GM23248 (cell line): ENCODE data around the gene TBC1D10B. TPM values are rescaled to one million over a fixed set of nuclear protein-coding genes. Genes with fewer than 3 reads are reported as not detected.

ENCODE experiments used
- DNase-seq: peaks from one replicate; pipeline ENCODE4 v3.0.0-alpha.2; 2015
- H2AFZ ChIP-seq: fragments of 200-600 bp; sonication (generic); 2 replicates; pipeline ENCODE4 v1.6.1; 2016; ENCODE audit warnings: antibody characterized with exemption
- H3F3A ChIP-seq: fragments of 200-600 bp; sonication (generic); 2 replicates; pipeline ENCODE4 v1.6.1; 2016; ENCODE audit warnings: mild to moderate bottlenecking, antibody characterized with exemption, mixed run types; ENCODE audit not compliant: insufficient read depth
- H3K27ac ChIP-seq: fragments of 200-600 bp; sonication (generic); 2 replicates; pipeline ENCODE4 v1.5.1; 2016; ENCODE audit warnings: mild to moderate bottlenecking
- H3K27me3 ChIP-seq: fragments of 200-600 bp; sonication (generic); replicated peaks from 2 replicates; pipeline ENCODE4 v1.6.1; 2016; ENCODE audit warnings: mild to moderate bottlenecking; ENCODE audit not compliant: insufficient read depth
- H3K36me3 ChIP-seq: fragments of 200-600 bp; sonication (generic); 2 replicates; pipeline ENCODE4 v1.6.1; 2016; ENCODE audit warnings: low read depth, mild to moderate bottlenecking
- H3K4me1 ChIP-seq: fragments of 200-600 bp; sonication (generic); 2 replicates; pipeline ENCODE4 v1.6.1; 2016; ENCODE audit warnings: mild to moderate bottlenecking; ENCODE audit not compliant: insufficient read depth
- H3K4me2 ChIP-seq: fragments of 200-600 bp; sonication (generic); one replicate; pipeline ENCODE4 v1.6.1; 2016; ENCODE audit warnings: mild to moderate bottlenecking; ENCODE audit not compliant: unreplicated experiment
- H3K4me3 ChIP-seq: fragments of 200-600 bp; sonication (generic); 2 replicates; pipeline ENCODE4 v1.5.1; 2016; ENCODE audit warnings: mild to moderate bottlenecking
- H3K79me2 ChIP-seq: fragments of 200-600 bp; sonication (generic); 2 replicates; pipeline ENCODE4 v1.6.1; 2016; ENCODE audit warnings: mild to moderate bottlenecking; ENCODE audit not compliant: insufficient read depth
- H3K9ac ChIP-seq: fragments of 200-600 bp; sonication (generic); 2 replicates; pipeline ENCODE4 v1.6.1; 2016; ENCODE audit warnings: mild to moderate bottlenecking
- H3K9me2 ChIP-seq: fragments of 200-600 bp; sonication (generic); 2 replicates; pipeline ENCODE4 v1.6.1; 2016; ENCODE audit warnings: mixed run types, mild to moderate bottlenecking, moderate library complexity; ENCODE audit not compliant: insufficient read depth
- H3K9me3 ChIP-seq: fragments of 200-600 bp; sonication (generic); one replicate; pipeline ENCODE4 v1.6.1; 2017; ENCODE audit warnings: low read depth
- H4K20me1 ChIP-seq: fragments of 200-600 bp; sonication (generic); 2 replicates; pipeline ENCODE4 v1.6.0; 2016; ENCODE audit not compliant: insufficient read depth
- EZH2 ChIP-seq: fragments of 200-600 bp; sonication (generic); IDR thresholded peaks from 2 replicates; pipeline ENCODE4 v1.6.1; 2018; ENCODE audit warnings: antibody characterized with exemption, mild to moderate bottlenecking; ENCODE audit not compliant: insufficient read depth, poor library complexity, severe bottlenecking
- EZH2phosphoT487 ChIP-seq: fragments of 200-600 bp; sonication (generic); IDR thresholded peaks from 2 replicates; pipeline ENCODE4 v1.6.1; 2018; ENCODE audit warnings: antibody characterized with exemption, moderate library complexity, mild to moderate bottlenecking, low read depth; ENCODE audit not compliant: insufficient read depth
- WGBS, 2 experiments: methylation state at CpG; one replicate each; pipeline ENCODE4 v1.1.6; 2015 to 2017; ENCODE audit warnings: low lambda C conversion rate in 2 of 2, low coverage in 1 of 2; ENCODE audit errors: missing lambda C conversion rate in 2 of 2; 5-methylcytosine and 5-hydroxymethylcytosine counted together
- in situ Hi-C: fragments of 300-500 bp; cut with MboI; formaldehyde crosslinking; loops from 2 replicates; pipeline ENCODE4 v1.15.0; 2020
- polyA plus RNA-seq: library from polyadenylated mRNA; unstranded; fragments of >200 nt; fragmentation: Nextera tagmentation; extraction: Ambion mirVana; gene quantifications from 2 replicates; pipeline ENCODE4 v1.2.1, GENCODE V29; 2016
- total RNA-seq: library from RNA; depleted of rRNA; stranded (reverse); fragments of >200 nt; shearing (Covaris generic); gene quantifications from 2 replicates; pipeline ENCODE4 v1.2.3, GENCODE V29; 2014

TBC1D10B gene
- total and polyA plus RNA-seq, 2 experiments from 2014 or later = 12.2 to 41.2 TPM

DNA sequence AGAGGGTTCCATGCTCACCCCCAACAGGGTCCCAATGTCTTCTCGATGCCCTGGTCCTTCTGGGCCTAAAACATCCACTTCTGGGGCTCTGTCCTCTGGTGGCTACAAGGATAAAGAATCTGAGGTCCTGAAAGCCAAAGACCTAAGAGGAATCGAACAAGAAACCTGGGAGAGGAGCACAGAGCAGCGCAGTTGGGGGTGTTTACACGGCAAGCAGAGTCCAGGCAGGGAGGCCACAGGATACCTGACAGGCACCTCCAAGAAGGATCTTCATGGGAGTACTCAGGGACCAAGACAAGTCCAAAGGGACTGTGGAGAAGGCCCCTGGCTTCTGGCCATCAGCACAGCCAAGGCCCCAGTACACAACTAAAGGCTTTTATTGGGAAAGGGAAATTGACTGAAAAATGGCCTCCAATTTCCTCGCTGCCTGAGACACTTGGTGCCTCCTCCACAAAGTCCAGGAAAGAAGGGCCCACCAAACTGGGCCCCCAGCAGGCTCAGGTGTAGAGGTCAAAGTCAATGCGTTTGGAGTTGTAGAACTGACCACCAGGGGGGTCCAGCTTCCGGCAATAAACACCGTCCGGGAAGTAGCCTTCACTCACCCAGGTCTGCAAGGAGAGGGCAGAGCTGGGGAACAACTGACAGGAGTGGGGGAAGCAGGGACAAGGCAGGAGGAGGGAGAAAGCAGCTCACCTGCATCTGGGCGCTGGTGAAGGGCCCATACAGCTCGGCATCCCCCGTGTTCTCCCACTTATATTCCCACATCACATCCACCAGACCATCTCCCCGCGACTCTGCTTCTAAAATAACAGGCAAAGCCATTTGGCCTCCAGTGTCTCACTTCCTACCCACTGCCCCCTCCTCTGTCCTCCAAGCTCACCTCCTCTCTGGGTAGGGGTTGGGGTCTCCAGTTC lies 17.5 kb downstream of the TBC1D10B start:
- peak overlapping the region; percentile 24; the same call in 1 of the 2 replicates for H3K9ac ChIP-seq
- 89 to 92% methylated on average over 14 of the region's 14 CpGs for WGBS, 2 experiments
- H3K36me3 ChIP-seq = peaks cover 13% of the 10 kb centered on the region; the same call in 1 of the 2 replicates
- peaks cover 33% of the 10 kb centered on the region for H3K79me2 ChIP-seq
- DNase-seq = no peak
- in situ Hi-C loops = no loop called here
- no peaks in the 10 kb centered on the region for H4K20me1 ChIP-seq
- no peaks in the 10 kb centered on the region for H3K27me3 ChIP-seq
- H3K4me3 ChIP-seq = no peak overlapping the region
- no peaks in the 10 kb centered on the region for H3K9me2 ChIP-seq
- H3F3A ChIP-seq = peaks cover 32% of the 10 kb centered on the region
- H3K4me2 ChIP-seq = peak overlapping the region; percentile 39
- H3K4me1 ChIP-seq = peaks cover 28% of the 10 kb centered on the region
- TF ChIP-seq EZH2phosphoT487 = no peak
- H2AFZ ChIP-seq = no peak overlapping the region
- peak overlapping the region; percentile 76 for H3K27ac ChIP-seq
- no peaks in the 10 kb centered on the region for H3K9me3 ChIP-seq

DNA sequence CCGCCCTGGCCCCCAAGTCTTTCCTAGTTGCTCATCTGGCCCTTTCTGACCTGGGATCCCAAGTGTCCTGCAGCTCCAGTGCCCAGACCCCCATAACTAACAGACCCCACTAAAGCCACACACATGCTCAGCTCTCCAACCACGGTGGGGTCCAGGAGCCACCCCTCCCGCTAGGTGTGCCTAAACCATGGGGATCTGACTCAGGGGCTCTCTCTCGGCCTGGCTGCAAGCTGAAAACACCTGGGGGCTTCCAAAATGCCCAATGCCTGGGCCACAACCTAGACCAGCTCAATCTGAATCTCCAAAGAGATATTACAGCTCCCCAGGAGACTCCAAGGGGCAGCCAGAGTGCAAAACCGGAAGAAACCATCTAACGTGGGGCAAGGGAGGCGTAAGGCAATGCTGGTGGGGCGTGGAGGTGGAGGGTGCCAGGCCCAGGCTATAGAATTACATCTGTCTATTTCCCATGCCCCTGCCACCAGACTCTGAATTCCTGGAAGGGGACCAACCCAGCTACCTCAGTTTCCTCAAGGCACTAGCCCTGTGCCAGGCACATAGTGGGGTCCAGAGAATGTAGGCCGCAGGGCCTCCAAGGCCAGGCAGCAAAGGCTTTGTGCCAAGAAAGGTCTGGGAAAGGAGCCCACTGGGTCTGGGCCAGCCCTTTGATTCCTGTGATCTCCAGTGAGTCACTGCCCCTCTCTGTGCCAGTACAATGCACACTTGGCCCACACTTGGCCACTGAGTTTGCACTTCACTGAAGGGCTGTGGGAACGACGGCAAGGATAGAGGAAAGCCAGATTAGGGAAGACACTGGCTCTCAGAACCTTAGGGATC lies 18.5 kb downstream of the TBC1D10B start:
- Histone ChIP-seq H3K36me3 (peaks cover 13% of the 10 kb centered on the region; the same call in 1 of the 2 replicates), H3K9me3 (no peaks in the 10 kb centered on the region), H3K4me2 (peak overlapping the region; percentile 39), H3K9ac (peak overlapping the region; percentile 32; the same call in 1 of the 2 replicates), H3K4me1 (peaks cover 28% of the 10 kb centered on the region), H3K79me2 (peaks cover 33% of the 10 kb centered on the region), H3K27ac (peak overlapping the region; percentile 76), H3K9me2 (no peaks in the 10 kb centered on the region), H3F3A (peaks cover 28% of the 10 kb centered on the region), H3K4me3 (no peak overlapping the region), H3K27me3 (no peaks in the 10 kb centered on the region), H2AFZ (no peak overlapping the region), H4K20me1 (no peaks in the 10 kb centered on the region)
- WGBS, 2 experiments = 50 to 54% methylated on average over 11 of the region's 11 CpGs
- in situ Hi-C loops = no loop called here
- TF ChIP-seq EZH2phosphoT487 (no peak), EZH2 (no peak)
- peak; percentile 96 for DNase-seq

DNA sequence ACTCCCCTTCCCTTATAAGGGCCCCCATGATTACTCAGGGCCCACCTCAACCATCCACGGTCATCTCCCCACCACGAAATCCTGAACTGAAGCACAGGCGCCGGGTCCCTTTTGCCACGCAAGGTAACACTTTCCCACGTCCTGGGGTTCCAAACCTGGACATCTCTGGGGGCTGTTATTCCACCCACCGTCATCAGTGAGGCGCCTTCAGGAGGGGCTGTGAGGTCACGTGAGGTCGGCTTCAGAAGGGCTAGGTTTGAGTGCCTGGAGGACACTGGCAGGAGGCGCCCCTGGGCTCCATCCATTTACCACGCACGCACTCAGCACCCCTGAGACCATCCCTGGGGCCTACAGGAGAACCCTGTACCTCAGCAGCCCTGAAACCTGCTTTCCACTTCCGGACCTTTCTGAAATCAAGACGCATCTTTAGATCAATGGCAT lies 19.3 kb downstream of the TBC1D10B start:
- Histone ChIP-seq H3K79me2 (peaks cover 33% of the 10 kb centered on the region), H4K20me1 (no peaks in the 10 kb centered on the region), H3K9me3 (no peaks in the 10 kb centered on the region), H3K4me1 (peaks cover 25% of the 10 kb centered on the region), H3K4me2 (no peak overlapping the region), H3K27ac (no peak overlapping the region), H3K36me3 (peaks cover 13% of the 10 kb centered on the region; the same call in 1 of the 2 replicates), H3F3A (peaks cover 20% of the 10 kb centered on the region), H3K9ac (no peak overlapping the region), H3K4me3 (no peak overlapping the region), H2AFZ (no peak overlapping the region), H3K27me3 (no peaks in the 10 kb centered on the region), H3K9me2 (no peaks in the 10 kb centered on the region)
- WGBS, 2 experiments = 90 to 95% methylated on average over 14 to 15 of the region's 15 CpGs
- DNase-seq = no peak
- TF ChIP-seq EZH2 (no peak), EZH2phosphoT487 (no peak)
- in situ Hi-C loops = no loop called here

DNA sequence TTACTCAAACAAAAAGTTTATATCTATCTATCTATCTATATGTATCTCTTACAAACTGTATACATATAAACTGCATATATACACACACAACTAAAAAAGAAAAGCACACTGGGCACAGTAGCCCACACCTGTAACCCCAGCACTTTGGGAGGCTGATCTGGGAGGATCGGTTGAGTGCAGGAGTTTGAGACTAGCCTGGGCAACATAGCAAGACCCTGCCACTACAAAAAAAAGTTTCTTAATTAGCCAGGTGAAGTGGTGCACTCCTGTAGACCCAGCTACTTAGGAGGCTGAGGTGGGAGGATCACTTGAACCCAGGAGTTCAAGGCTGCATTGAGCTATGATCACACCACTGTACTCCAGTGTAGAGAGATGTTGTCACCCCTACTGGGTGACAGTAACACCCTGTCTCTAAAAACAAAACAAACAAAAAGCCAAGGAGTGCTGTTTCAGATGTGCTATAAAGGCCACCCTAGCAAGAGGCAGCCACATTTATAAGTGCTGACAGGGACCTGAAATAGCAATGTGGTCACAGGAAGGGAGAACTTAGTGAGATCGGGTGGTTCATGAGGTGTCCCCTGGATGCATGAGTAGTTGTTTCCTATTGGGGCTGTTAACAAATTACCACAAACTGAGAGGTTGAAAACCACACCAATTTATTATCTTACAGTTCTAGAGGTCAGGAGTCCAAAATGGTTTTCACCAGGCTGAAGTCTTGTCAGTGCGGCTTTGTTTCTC lies 20.0 kb downstream of the TBC1D10B start:
- in situ Hi-C loops = no loop called here
- peak; percentile 23 for DNase-seq
- 82 to 87% methylated on average over 3 of the region's 3 CpGs for WGBS, 2 experiments

More for the DNA sequence above, 20.0 kb downstream of the TBC1D10B start:
- Histone ChIP-seq H2AFZ (no peak overlapping the region), H3K27me3 (no peaks in the 10 kb centered on the region), H3K4me1 (peaks cover 19% of the 10 kb centered on the region), H3K27ac (no peak overlapping the region), H3K9me2 (no peaks in the 10 kb centered on the region), H3K79me2 (peaks cover 33% of the 10 kb centered on the region), H3K9me3 (no peaks in the 10 kb centered on the region), H4K20me1 (no peaks in the 10 kb centered on the region), H3F3A (peaks cover 17% of the 10 kb centered on the region), H3K36me3 (peaks cover 13% of the 10 kb centered on the region; the same call in 1 of the 2 replicates), H3K9ac (no peak overlapping the region), H3K4me2 (no peak overlapping the region), H3K4me3 (no peak overlapping the region)
- TF ChIP-seq EZH2phosphoT487 (no peak), EZH2 (no peak)
